Astrocyte (in vitro differentiated cells and primary cell): ENCODE results near the gene ZCCHC3. TPM values are rescaled to one million over a fixed set of nuclear protein-coding genes. Genes with fewer than 3 reads are reported as not detected.

Experiments
- DNase-seq: peaks from one replicate; pipeline ENCODE4 v3.0.0-alpha.2; 2010; ENCODE audit warnings: low read depth
- FAIRE-seq: peaks from 2 replicates; lab custom pipeline; 2011; peaks lifted over from hg19 to GRCh38; lab: Jason Lieb, UNC
- H2AFZ ChIP-seq: 2 replicates; pipeline ENCODE4 v1.6.0; 2012; ENCODE audit warnings: low read depth, low read length, inconsistent platforms
- H3K27ac ChIP-seq: 2 replicates; pipeline ENCODE4 v1.5.1; 2011; ENCODE audit warnings: low read depth, low read length, inconsistent platforms
- H3K27me3 ChIP-seq: 2 replicates; pipeline ENCODE4 v1.6.0; 2011; ENCODE audit warnings: low read length, inconsistent platforms; ENCODE audit not compliant: insufficient read depth
- H3K36me3 ChIP-seq: 2 replicates; pipeline ENCODE4 v1.5.1; 2011; ENCODE audit warnings: low read length, inconsistent platforms; ENCODE audit not compliant: insufficient read depth
- H3K4me1 ChIP-seq: 2 replicates; pipeline ENCODE4 v1.5.1; 2011; ENCODE audit warnings: low read length, inconsistent platforms; ENCODE audit not compliant: insufficient read depth
- H3K4me2 ChIP-seq: 2 replicates; pipeline ENCODE4 v1.6.0; 2012; ENCODE audit warnings: low read length, inconsistent platforms
- H3K4me3 ChIP-seq: 2 replicates; pipeline ENCODE4 v1.5.1; 2011; ENCODE audit warnings: low read depth, mild to moderate bottlenecking, low read length, inconsistent platforms; ENCODE audit not compliant: insufficient read depth
- H3K79me2 ChIP-seq: 2 replicates; pipeline ENCODE4 v1.6.0; 2012; ENCODE audit warnings: mild to moderate bottlenecking, low read length, inconsistent platforms; ENCODE audit not compliant: insufficient read depth
- H3K9ac ChIP-seq: 2 replicates; pipeline ENCODE4 v1.6.0; 2012; ENCODE audit warnings: mild to moderate bottlenecking, low read length, inconsistent platforms
- H3K9me3 ChIP-seq: 2 replicates; pipeline ENCODE4 v1.5.1; 2012; ENCODE audit warnings: low read depth, mild to moderate bottlenecking, low read length, inconsistent platforms; ENCODE audit not compliant: insufficient read depth
- H4K20me1 ChIP-seq: 2 replicates; pipeline ENCODE4 v1.6.0; 2012; ENCODE audit warnings: low read length, inconsistent platforms; ENCODE audit not compliant: insufficient read depth
- H3K27ac Mint-ChIP-seq: one replicate; pipeline ENCODE4 v1.8.0; 2021; ENCODE audit warnings: mild to moderate bottlenecking, mixed read lengths; ENCODE audit not compliant: unreplicated experiment
- H3K27me3 Mint-ChIP-seq: one replicate; pipeline ENCODE4 v1.8.0; 2021; ENCODE audit warnings: low read depth, mixed read lengths; ENCODE audit not compliant: unreplicated experiment
- H3K36me3 Mint-ChIP-seq: one replicate; pipeline ENCODE4 v1.8.0; 2021; ENCODE audit warnings: low read depth, mixed read lengths; ENCODE audit not compliant: unreplicated experiment
- H3K4me1 Mint-ChIP-seq: one replicate; pipeline ENCODE4 v1.8.0; 2021; ENCODE audit warnings: low read depth, mixed read lengths; ENCODE audit not compliant: unreplicated experiment
- H3K4me3 Mint-ChIP-seq: one replicate; pipeline ENCODE4 v1.8.0; 2021; ENCODE audit warnings: mild to moderate bottlenecking, moderate library complexity, mixed read lengths; ENCODE audit not compliant: unreplicated experiment
- H3K9me3 Mint-ChIP-seq: one replicate; pipeline ENCODE4 v1.8.0; 2021; ENCODE audit warnings: mild to moderate bottlenecking, mixed read lengths; ENCODE audit not compliant: unreplicated experiment
- CTCF ChIP-seq: IDR thresholded peaks from 2 replicates; pipeline ENCODE4 v1.5.1; 2011; ENCODE audit warnings: low read depth, mild to moderate bottlenecking, inconsistent platforms, low read length, moderate library complexity; ENCODE audit not compliant: insufficient read depth
- EZH2 ChIP-seq: IDR thresholded peaks from 2 replicates; pipeline ENCODE4 v1.6.1; 2012; ENCODE audit warnings: mild to moderate bottlenecking, low read length, inconsistent platforms; ENCODE audit not compliant: insufficient read depth
- total RNA-seq: library from RNA; stranded (reverse); gene quantifications from 2 replicates; pipeline ENCODE4 v1.2.1, GENCODE V29; 2021

The ZCCHC3 gene
- total RNA-seq, 1 donor from 2014 or later: 18.6 TPM

DNA sequence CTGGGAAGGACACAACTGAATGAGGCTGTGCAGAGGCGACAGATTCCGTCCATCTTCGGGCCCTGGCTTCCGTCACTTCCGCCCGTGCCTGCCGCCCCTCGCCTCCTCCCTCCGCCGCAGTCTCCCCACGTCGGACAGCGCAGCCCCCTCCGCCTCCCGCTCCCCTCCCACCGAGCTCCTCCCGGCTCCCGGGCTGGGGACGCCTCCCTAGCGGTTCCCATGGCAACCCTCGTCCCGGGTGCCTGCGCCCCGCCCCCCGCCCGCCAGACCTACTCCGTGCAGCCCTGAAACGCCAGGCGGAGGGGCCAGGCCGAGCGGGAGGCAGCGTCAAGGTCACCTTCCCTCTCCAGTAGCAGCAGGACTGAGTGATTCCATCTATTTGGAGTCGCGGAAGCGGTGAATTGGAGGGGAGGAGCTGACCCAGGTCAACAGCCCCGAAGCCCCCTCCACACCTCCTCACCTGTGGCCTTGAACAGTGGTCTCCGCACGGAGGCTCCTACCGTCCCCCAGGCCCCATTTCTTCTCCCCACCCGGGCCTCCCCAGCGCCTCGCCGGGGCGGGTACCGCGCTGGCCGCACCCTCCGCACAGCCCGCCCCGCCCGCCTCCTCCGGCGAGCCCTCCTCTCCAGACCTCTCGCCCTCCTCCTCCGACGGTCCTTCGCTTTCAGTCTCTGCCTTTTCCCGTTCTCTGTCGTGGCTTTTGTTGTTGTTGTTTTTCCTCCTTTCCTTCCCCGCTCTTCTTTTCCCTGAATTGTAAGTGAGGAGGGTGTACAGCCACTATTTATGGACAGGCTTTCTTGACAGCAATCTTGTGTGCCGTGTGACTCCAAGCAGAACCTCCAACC, 50.5 kb downstream of the ZCCHC3 start:
- H2AFZ ChIP-seq: peak overlapping the region; percentile 88
- peaks cover 12% of the 10 kb centered on the region for H3K79me2 ChIP-seq
- FAIRE-seq: no peak
- TF ChIP-seq EZH2 (no peak), CTCF (no peak)
- H3K27me3 ChIP-seq: no peaks in the 10 kb centered on the region
- peaks cover 6% of the 10 kb centered on the region for H3K36me3 ChIP-seq
- Mint-ChIP-seq H3K4me3 (peak overlapping the region; percentile 87), H3K27ac (peak overlapping the region; percentile 59), H3K9me3 (peaks cover 14% of the 10 kb centered on the region), H3K36me3 (peaks cover 27% of the 10 kb centered on the region), H3K27me3 (no peaks in the 10 kb centered on the region), H3K4me1 (peaks cover 4% of the 10 kb centered on the region)
- peaks cover 8% of the 10 kb centered on the region for H4K20me1 ChIP-seq
- peak overlapping the region; percentile 95 for H3K9ac ChIP-seq
- peak overlapping the region; percentile 90 for H3K27ac ChIP-seq
- peaks cover 11% of the 10 kb centered on the region for H3K4me1 ChIP-seq
- peak; percentile 84 for DNase-seq
- H3K4me2 ChIP-seq: peak overlapping the region; percentile 93
- peak overlapping the region; percentile 77 for H3K4me3 ChIP-seq
- peaks cover under 1% of the 10 kb centered on the region for H3K9me3 ChIP-seq

DNA sequence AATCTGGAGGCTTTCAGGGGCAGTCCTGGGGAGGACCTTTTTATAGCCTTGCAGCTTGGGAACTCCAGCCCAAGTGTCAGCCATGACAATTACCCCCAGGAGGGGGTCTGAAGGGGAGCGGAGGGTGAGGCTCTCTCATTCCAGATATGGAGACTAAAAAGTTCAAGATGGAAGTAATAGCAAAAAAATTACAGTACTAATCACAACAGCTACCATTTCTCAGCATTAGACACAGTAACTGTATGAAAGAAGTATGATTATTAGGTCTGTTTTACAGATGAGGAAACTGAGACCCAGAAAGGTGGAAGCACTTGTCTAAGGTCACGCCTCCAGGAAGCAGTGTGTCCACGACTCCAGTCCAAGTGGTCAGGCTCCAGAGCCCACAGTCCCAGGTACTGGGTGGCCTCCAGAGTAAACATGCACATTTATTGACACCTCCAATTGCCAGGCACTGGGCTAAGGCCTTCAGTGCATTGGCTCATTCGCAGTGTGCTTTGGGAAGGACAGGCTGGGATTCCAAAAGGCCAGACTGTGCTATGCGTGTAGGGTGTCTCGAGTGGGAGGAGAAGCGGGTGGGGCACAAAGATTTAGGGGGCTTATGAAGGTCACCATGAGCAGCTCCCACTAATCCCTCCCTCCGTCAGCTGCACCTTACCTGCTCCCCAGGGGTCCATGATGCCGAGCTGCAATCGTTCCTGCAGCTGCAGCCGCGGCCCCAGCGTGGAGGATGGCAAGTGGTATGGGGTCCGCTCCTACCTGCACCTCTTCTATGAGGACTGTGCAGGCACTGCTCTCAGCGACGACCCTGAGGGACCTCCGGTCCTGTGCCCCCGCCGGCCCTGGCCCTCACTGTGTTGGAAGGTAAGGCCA, 51.8 kb downstream of the ZCCHC3 start:
- H3K27ac ChIP-seq: no peak overlapping the region
- peaks cover 12% of the 10 kb centered on the region for H3K79me2 ChIP-seq
- peaks cover 8% of the 10 kb centered on the region for H4K20me1 ChIP-seq
- H3K9me3 Mint-ChIP-seq: peaks cover 11% of the 10 kb centered on the region
- no peak for DNase-seq
- H3K4me3 ChIP-seq: no peak overlapping the region
- H3K9ac ChIP-seq: no peak overlapping the region
- H3K4me3 Mint-ChIP-seq: peak overlapping the region; percentile 87
- peak overlapping the region; percentile 54 for H3K27ac Mint-ChIP-seq
- no peak for TF ChIP-seq CTCF
- TF ChIP-seq EZH2: no peak
- peaks cover 23% of the 10 kb centered on the region for H3K36me3 Mint-ChIP-seq
- no peak overlapping the region for H2AFZ ChIP-seq
- H3K27me3 Mint-ChIP-seq: no peaks in the 10 kb centered on the region
- H3K9me3 ChIP-seq: no peaks in the 10 kb centered on the region
- no peaks in the 10 kb centered on the region for H3K27me3 ChIP-seq
- H3K4me1 ChIP-seq: peaks cover 11% of the 10 kb centered on the region
- H3K4me1 Mint-ChIP-seq: peaks cover 4% of the 10 kb centered on the region
- peak overlapping the region; percentile 93 for H3K4me2 ChIP-seq
- H3K36me3 ChIP-seq: peaks cover 6% of the 10 kb centered on the region
- no peak for FAIRE-seq

Other genes starting within 250 kb of the ZCCHC3 start
- gene DEFB125, start 209.9 kb upstream of the ZCCHC3 start, total RNA-seq: not detected in 2 replicates
- gene DEFB126, start 155.0 kb upstream of the ZCCHC3 start, total RNA-seq: not detected in 2 replicates
- gene DEFB127, start 140.1 kb upstream of the ZCCHC3 start, total RNA-seq: not detected in 2 replicates
- gene DEFB128, start 107.9 kb upstream of the ZCCHC3 start, total RNA-seq: not detected in 2 replicates
- gene DEFB129, start 70.3 kb upstream of the ZCCHC3 start, total RNA-seq: not detected in 2 replicates
- gene DEFB132, start 39.8 kb upstream of the ZCCHC3 start, total RNA-seq: not detected in 2 replicates
- gene C20orf96, start 6.8 kb upstream of the ZCCHC3 start, total RNA-seq: 10.1 and 10.7 TPM in 2 replicates
- 43.4 and 45.1 TPM in 2 replicates for gene SOX12, start 28.0 kb downstream of the ZCCHC3 start, total RNA-seq
- 57.8 and 64.0 TPM in 2 replicates for gene NRSN2, start 49.5 kb downstream of the ZCCHC3 start, total RNA-seq
- gene TRIB3, start 83.2 kb downstream of the ZCCHC3 start, total RNA-seq: 33.0 and 36.9 TPM in 2 replicates
- 124 and 138 TPM in 2 replicates for gene RBCK1, start 110.7 kb downstream of the ZCCHC3 start, total RNA-seq
- 40.6 and 44.8 TPM in 2 replicates for gene TBC1D20, start 165.0 kb downstream of the ZCCHC3 start, total RNA-seq
- gene CSNK2A1, start 246.2 kb downstream of the ZCCHC3 start, total RNA-seq: 226 and 237 TPM in 2 replicates